ENCODE data around the gene PDE11A. TPM values are rescaled to one million over a fixed set of nuclear protein-coding genes. Genes with fewer than 3 reads are reported as not detected.

The PDE11A gene
- total RNA-seq: 0.14 TPM
- polyA plus RNA-seq: 0.43 TPM
- long read RNA-seq, donor 1: 0 reads
- long read RNA-seq, donor 2: 0 reads
- long read RNA-seq, donor 3: 0 reads
- long read RNA-seq, donor 4: 0 reads
- long read RNA-seq, donor 5: 0 reads
- long read RNA-seq, donor 6: 0 reads
- long read RNA-seq, donor 7: 0 reads
- long read RNA-seq, donor 8: 0 reads
- long read RNA-seq, donor 9: 0 reads
- long read RNA-seq, donor 10: 0 reads

DNA sequence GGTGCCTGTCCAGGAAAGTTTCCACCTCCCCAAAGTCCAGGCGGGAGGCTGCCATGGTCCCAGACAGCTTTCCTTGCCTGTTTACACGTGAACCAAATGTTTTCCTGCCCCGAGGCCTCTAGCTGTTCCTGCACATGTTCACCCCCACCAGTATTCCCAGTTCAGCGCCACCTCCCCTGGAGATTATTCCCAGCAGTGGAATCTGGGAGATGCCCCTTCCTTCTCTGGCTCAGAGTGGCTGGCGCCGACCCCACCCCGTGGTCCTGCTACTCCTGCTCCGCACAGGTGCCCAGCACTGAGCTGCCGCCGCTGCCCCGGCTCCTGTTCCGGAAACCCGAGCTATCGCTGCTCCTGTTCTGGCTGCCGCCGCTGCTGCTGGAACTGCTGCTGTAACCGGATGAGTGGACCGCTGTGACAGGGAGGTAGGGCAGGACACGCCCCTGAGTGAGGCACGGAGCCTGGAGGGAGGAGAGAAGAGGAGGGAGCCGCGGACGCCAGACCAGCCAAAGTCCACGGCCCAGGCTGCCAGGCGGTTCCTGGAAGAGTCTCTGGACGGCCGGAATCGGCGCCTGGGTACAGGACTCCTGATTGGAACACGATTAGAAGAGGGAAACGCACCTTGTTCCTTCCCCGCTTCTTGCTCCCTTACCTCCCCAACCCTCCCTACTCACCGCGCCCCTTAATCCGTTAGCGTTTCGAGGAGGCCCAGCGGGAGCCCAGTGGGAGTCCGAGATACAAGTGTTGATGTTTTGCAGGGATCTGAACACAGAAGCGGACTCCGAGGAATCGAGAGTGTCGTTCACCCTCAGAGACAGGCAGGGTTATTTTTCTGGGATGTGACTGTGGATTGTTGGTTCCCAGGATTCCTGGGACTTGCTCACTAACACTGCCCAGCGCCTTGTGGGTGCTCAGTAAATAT is at the start of gene PDE11A:
Gene PDE11A, minus strand, starts transcription at position 395 of the 919 bp plus-strand sequence. Its CDS starts 340 bp downstream, at position 55.
- Histone ChIP-seq H3K4me3 (ENCODE audit: low read length in 2 of 2) (peak within 1 kb of the TSS; percentile 18), H3K27ac (ENCODE audit: low read depth in 1 of 2, low read length in 1 of 2) (no peak within 1 kb of the TSS), H3K36me3 (ENCODE audit: control insufficient read depth in 2 of 2, insufficient read depth in 2 of 2, low read length in 1 of 2) (no peaks in the 10 kb centered on the region), H3K27me3 (ENCODE audit: control insufficient read depth in 2 of 2, insufficient read depth in 1 of 2, low read length in 1 of 2) (peaks cover 0 to 25% of the 10 kb centered on the region in 2 donors), H3K9me3 (ENCODE audit: control insufficient read depth in 2 of 2, insufficient read depth in 1 of 2, low read length in 1 of 2) (no peaks in the 10 kb centered on the region), H3K4me1 (ENCODE audit: control insufficient read depth in 2 of 2, insufficient read depth in 2 of 2, low read length in 2 of 2) (peaks cover 0 to 4% of the 10 kb centered on the region in 2 donors)
- DNase-seq (ENCODE audit: low read depth in 6 of 9, low spot score in 9 of 9): peak in 7 of 9 donors; percentile 3 to 50 (median 17)
- WGBS: 6% methylated on average over 44 of the region's 44 CpGs

- Histone ChIP-seq H3K4me3 (ENCODE audit: low read length in 2 of 2) (no peak overlapping the region), H3K4me1 (ENCODE audit: control insufficient read depth in 2 of 2, insufficient read depth in 2 of 2, low read length in 2 of 2) (no peaks in the 10 kb centered on the region), H3K27me3 (ENCODE audit: control insufficient read depth in 2 of 2, insufficient read depth in 1 of 2, low read length in 1 of 2) (no peaks in the 10 kb centered on the region), H3K27ac (ENCODE audit: low read depth in 1 of 2, low read length in 1 of 2) (no peak overlapping the region), H3K9me3 (ENCODE audit: control insufficient read depth in 2 of 2, insufficient read depth in 1 of 2, low read length in 1 of 2) (no peaks in the 10 kb centered on the region), H3K36me3 (ENCODE audit: control insufficient read depth in 2 of 2, insufficient read depth in 2 of 2, low read length in 1 of 2) (peaks cover 7 to 35% of the 10 kb centered on the region in 2 donors)
- DNase-seq (ENCODE audit: low read depth in 6 of 9, low spot score in 9 of 9): no peak
- 97% methylated on average over 3 of the region's 3 CpGs for WGBS
Observed at GRCh38 chr2:178119179-178119922, 46.8 kb upstream of the PDE11A start.

DNA sequence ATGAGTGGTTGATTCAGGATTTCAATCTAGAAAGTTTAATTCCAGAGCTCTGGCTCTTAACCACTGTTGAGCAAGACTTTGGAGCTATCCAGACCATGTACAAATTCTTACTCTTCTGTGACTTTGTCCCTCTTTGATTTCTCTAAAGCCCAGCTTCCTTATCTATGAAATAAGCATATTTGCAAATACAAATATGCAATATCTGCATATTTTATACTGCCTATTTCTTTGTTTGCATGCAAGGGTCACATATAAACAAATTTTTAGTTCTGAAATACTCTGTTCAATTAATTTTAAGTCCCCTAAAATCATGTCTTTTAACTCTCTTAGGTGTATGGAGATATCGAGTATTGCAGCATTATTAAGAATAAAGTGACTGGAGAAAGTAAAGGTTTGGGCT is 45.1 kb upstream of the PDE11A start:
- WGBS: 97% methylated on average over 1 of the region's 1 CpG
- no peaks in the 10 kb centered on the region for H3K27me3 ChIP-seq (ENCODE audit: control insufficient read depth in 2 of 2, insufficient read depth in 1 of 2, low read length in 1 of 2)
- no peaks in the 10 kb centered on the region for H3K9me3 ChIP-seq (ENCODE audit: control insufficient read depth in 2 of 2, insufficient read depth in 1 of 2, low read length in 1 of 2)
- H3K4me1 ChIP-seq (ENCODE audit: control insufficient read depth in 2 of 2, insufficient read depth in 2 of 2, low read length in 2 of 2): peaks cover 0 to 2% of the 10 kb centered on the region in 2 donors
- peaks cover 6 to 24% of the 10 kb centered on the region in 2 donors for H3K36me3 ChIP-seq (ENCODE audit: control insufficient read depth in 2 of 2, insufficient read depth in 2 of 2, low read length in 1 of 2)
- no peak for DNase-seq (ENCODE audit: low read depth in 6 of 9, low spot score in 9 of 9)
- H3K27ac ChIP-seq (ENCODE audit: low read depth in 1 of 2, low read length in 1 of 2): no peak overlapping the region
- H3K4me3 ChIP-seq (ENCODE audit: low read length in 2 of 2): no peak overlapping the region

GRCh38 chr2:178115271-178115670 is 42.7 kb upstream of the PDE11A start:
- no peaks in the 10 kb centered on the region for H3K9me3 ChIP-seq (ENCODE audit: control insufficient read depth in 2 of 2, insufficient read depth in 1 of 2, low read length in 1 of 2)
- H3K36me3 ChIP-seq (ENCODE audit: control insufficient read depth in 2 of 2, insufficient read depth in 2 of 2, low read length in 1 of 2): peaks cover 0 to 12% of the 10 kb centered on the region in 2 donors
- no peak overlapping the region for H3K4me3 ChIP-seq (ENCODE audit: low read length in 2 of 2)
- H3K4me1 ChIP-seq (ENCODE audit: control insufficient read depth in 2 of 2, insufficient read depth in 2 of 2, low read length in 2 of 2): peaks cover 2 to 3% of the 10 kb centered on the region in 2 donors
- H3K27ac ChIP-seq (ENCODE audit: low read depth in 1 of 2, low read length in 1 of 2): no peak overlapping the region
- H3K27me3 ChIP-seq (ENCODE audit: control insufficient read depth in 2 of 2, insufficient read depth in 1 of 2, low read length in 1 of 2): no peaks in the 10 kb centered on the region
- no peak for DNase-seq (ENCODE audit: low read depth in 6 of 9, low spot score in 9 of 9)

DNA sequence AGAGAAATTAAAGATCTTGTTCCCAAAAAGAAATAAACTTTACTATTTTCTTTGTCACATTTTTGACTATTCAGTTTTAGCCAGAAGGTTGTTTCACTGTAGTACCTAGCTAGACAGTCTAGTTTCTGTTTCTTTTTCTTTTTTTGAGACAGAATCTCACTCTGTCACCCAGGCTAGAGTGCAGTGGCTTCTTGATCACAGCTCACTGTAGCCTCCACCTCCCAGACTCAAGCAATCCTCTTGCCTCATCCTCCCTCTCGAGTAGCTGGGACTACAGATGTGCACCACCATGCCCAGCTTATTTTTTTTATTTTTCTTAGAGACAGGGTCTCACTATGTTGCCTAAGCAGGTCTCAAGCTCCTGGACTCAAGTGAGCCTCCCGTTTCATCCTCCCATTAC is 41.9 kb upstream of the PDE11A start:
- Histone ChIP-seq H3K27me3 (ENCODE audit: control insufficient read depth in 2 of 2, insufficient read depth in 1 of 2, low read length in 1 of 2) (no peaks in the 10 kb centered on the region), H3K4me3 (ENCODE audit: low read length in 2 of 2) (no peak overlapping the region), H3K9me3 (ENCODE audit: control insufficient read depth in 2 of 2, insufficient read depth in 1 of 2, low read length in 1 of 2) (no peaks in the 10 kb centered on the region), H3K27ac (ENCODE audit: low read depth in 1 of 2, low read length in 1 of 2) (no peak overlapping the region), H3K36me3 (ENCODE audit: control insufficient read depth in 2 of 2, insufficient read depth in 2 of 2, low read length in 1 of 2) (peaks cover 0 to 12% of the 10 kb centered on the region in 2 donors), H3K4me1 (ENCODE audit: control insufficient read depth in 2 of 2, insufficient read depth in 2 of 2, low read length in 2 of 2) (peaks cover 2 to 3% of the 10 kb centered on the region in 2 donors)
- no peak for DNase-seq (ENCODE audit: low read depth in 6 of 9, low spot score in 9 of 9)
- WGBS: 97% methylated on average over 2 of the region's 2 CpGs

DNA sequence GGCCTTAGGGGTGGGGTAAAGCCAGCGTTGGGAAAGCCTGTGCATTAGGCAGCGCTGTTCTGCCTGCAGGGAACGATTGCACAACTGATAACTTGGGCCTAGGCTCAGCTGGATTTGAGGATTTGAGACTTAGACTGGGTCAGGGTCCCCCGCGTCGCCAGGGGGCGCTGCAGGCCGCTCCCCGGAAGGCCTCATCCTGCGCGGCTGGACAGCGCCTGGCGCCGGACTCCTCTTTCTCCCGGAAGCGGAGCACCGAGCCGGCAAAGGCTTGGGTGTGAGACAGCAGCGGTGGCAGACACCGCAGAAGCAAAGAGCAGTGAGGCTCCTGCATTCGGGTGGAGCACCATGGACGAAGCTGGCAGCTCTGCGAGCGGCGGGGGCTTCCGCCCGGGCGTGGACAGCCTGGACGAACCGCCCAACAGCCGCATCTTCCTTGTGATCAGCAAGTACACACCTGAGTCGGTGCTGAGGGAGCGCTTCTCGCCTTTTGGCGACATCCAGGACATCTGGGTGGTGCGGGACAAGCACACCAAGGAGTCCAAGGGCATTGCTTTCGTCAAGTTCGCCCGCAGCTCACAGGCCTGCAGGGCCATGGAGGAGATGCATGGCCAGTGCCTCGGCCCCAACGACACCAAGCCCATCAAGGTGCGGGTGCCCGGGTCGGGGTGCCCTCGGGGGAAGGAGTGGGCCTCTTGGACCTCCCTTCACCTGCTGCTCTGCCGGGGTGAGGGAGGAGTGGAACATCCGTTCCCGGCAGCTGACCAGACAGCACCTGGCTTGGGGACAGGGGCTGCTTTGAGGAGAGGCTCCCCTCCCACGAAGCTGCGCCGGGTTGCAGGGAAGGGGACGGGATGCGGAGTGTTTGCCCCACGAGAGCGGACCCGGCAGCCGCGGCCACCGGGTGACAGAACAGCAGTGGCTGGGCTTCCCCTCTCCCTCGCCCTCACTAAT is 39.9 kb upstream of the PDE11A start, which contains the start of gene RBM45:
Gene RBM45, plus strand, starts transcription at position 236 of the 951 bp plus-strand sequence. Its CDS starts 110 bp downstream, at position 346.
- Histone ChIP-seq H3K27ac (ENCODE audit: low read depth in 1 of 2, low read length in 1 of 2) (peak within 1 kb of the TSS; percentile 66 to 85), H3K4me3 (ENCODE audit: low read length in 2 of 2) (peak within 1 kb of the TSS; percentile 74 to 87), H3K4me1 (ENCODE audit: control insufficient read depth in 2 of 2, insufficient read depth in 2 of 2, low read length in 2 of 2) (peaks cover 2 to 3% of the 10 kb centered on the region in 2 donors), H3K36me3 (ENCODE audit: control insufficient read depth in 2 of 2, insufficient read depth in 2 of 2, low read length in 1 of 2) (peaks cover 0 to 4% of the 10 kb centered on the region in 2 donors), H3K9me3 (ENCODE audit: control insufficient read depth in 2 of 2, insufficient read depth in 1 of 2, low read length in 1 of 2) (peaks cover 0 to 1% of the 10 kb centered on the region in 2 donors), H3K27me3 (ENCODE audit: control insufficient read depth in 2 of 2, insufficient read depth in 1 of 2, low read length in 1 of 2) (no peaks in the 10 kb centered on the region)
- under 1% methylated on average over 60 of the region's 60 CpGs for WGBS
- peak; percentile 66 to 91 (median 82) for DNase-seq (ENCODE audit: low read depth in 6 of 9, low spot score in 9 of 9)

GRCh38 chr2:178111743-178112142 is 39.2 kb upstream of the PDE11A start:
- H3K9me3 ChIP-seq (ENCODE audit: control insufficient read depth in 2 of 2, insufficient read depth in 1 of 2, low read length in 1 of 2): peaks cover 0 to 1% of the 10 kb centered on the region in 2 donors
- WGBS: 99% methylated on average over 1 of the region's 1 CpG
- H3K27ac ChIP-seq (ENCODE audit: low read depth in 1 of 2, low read length in 1 of 2): no peak overlapping the region
- H3K27me3 ChIP-seq (ENCODE audit: control insufficient read depth in 2 of 2, insufficient read depth in 1 of 2, low read length in 1 of 2): no peaks in the 10 kb centered on the region
- H3K36me3 ChIP-seq (ENCODE audit: control insufficient read depth in 2 of 2, insufficient read depth in 2 of 2, low read length in 1 of 2): peaks cover 0 to 3% of the 10 kb centered on the region in 2 donors
- DNase-seq (ENCODE audit: low read depth in 6 of 9, low spot score in 9 of 9): peak in 1 of 9 donors; percentile 4
- peaks cover 2 to 3% of the 10 kb centered on the region in 2 donors for H3K4me1 ChIP-seq (ENCODE audit: control insufficient read depth in 2 of 2, insufficient read depth in 2 of 2, low read length in 2 of 2)
- H3K4me3 ChIP-seq (ENCODE audit: low read length in 2 of 2): peak overlapping the region; percentile 74 to 87

DNA sequence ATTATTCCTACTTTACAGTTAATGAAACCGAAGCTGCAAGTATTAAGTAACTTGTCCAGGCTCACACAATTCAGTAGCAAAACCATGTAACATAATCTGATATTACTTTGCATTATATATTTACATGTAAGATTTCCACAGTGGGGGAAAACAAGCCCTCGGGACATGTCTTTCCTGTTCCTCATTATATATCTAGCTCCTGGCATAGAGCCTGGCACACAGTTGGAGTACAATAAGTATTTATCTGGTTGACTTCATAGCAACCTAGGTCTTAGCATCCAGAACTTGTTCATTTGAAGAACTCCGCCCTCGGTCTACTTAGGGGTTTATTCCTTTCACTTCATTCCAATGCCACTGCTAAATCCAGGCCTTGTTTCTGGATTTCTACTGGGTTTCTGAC is 38.1 kb upstream of the PDE11A start:
- DNase-seq (ENCODE audit: low read depth in 6 of 9, low spot score in 9 of 9): no peak
- Histone ChIP-seq H3K4me1 (ENCODE audit: control insufficient read depth in 2 of 2, insufficient read depth in 2 of 2, low read length in 2 of 2) (peaks cover 2 to 3% of the 10 kb centered on the region in 2 donors), H3K27ac (ENCODE audit: low read depth in 1 of 2, low read length in 1 of 2) (no peak overlapping the region), H3K36me3 (ENCODE audit: control insufficient read depth in 2 of 2, insufficient read depth in 2 of 2, low read length in 1 of 2) (no peaks in the 10 kb centered on the region), H3K27me3 (ENCODE audit: control insufficient read depth in 2 of 2, insufficient read depth in 1 of 2, low read length in 1 of 2) (no peaks in the 10 kb centered on the region), H3K9me3 (ENCODE audit: control insufficient read depth in 2 of 2, insufficient read depth in 1 of 2, low read length in 1 of 2) (peaks cover 0 to 1% of the 10 kb centered on the region in 2 donors), H3K4me3 (ENCODE audit: low read length in 2 of 2) (no peak overlapping the region)
- WGBS: 94% methylated on average over 4 of the region's 4 CpGs

All from thymus (tissue), 14 donors.